Measurements from ENCODE around the gene NR2F1-AS1. TPM values are rescaled to one million over a fixed set of nuclear protein-coding genes. Genes with fewer than 3 reads are reported as not detected.

Gene NR2F1-AS1
- total and polyA plus RNA-seq, 2 of the 4 experiments (the other 2 are of a cell fraction): 12.5 to 12.8 TPM

GRCh38 chr5:93586736-93587596, 5.9 kb upstream of the NR2F1-AS1 start:
- ChIA-PET POLR2A (ENCODE audit: unreplicated experiment) (interaction anchor here (0.5 to 2.6 kb wide), 8 partner anchors 9 to 732 kb away, joined by 3 to 20 read pairs (median 10); no protein-coding TSS in a partner anchor), CTCF (interaction anchor here (0.7 to 0.8 kb wide), 2 partner anchors 8 to 25 kb away, joined by 3 read pairs; no protein-coding TSS in a partner anchor)
- TF ChIP-seq MAZ (IDR thresholded peaks at IDR 0.05; ENCODE audit: borderline replicate concordance, low read depth, low read length): no peak
- TF ChIP-seq NFE2L2 (IDR thresholded peaks at IDR 0.05; ENCODE audit: low read depth, low read length): no peak
- TF ChIP-seq, protein P1, sequence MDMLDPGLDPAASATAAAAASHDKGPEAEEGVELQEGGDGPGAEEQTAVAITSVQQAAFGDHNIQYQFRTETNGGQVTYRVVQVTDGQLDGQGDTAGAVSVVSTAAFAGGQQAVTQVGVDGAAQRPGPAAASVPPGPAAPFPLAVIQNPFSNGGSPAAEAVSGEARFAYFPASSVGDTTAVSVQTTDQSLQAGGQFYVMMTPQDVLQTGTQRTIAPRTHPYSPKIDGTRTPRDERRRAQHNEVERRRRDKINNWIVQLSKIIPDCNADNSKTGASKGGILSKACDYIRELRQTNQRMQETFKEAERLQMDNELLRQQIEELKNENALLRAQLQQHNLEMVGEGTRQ (IDR thresholded peaks at IDR 0.05; ENCODE audit: low read depth, low read length): no peak
- TF ChIP-seq SMC3 (IDR thresholded peaks at IDR 0.05; ENCODE audit: low read depth, low read length): no peak
- TF ChIP-seq FOS (IDR thresholded peaks at IDR 0.05; ENCODE audit: low read depth, low read length): no peak
- no peak for TF ChIP-seq RAD21 (IDR thresholded peaks at IDR 0.05; ENCODE audit: low read length)
- TF ChIP-seq RCOR1 (IDR thresholded peaks at IDR 0.05; ENCODE audit: insufficient replicate concordance, low read length): no peak
- intact Hi-C loops (cut with micrococcal nuclease) (loop anchor here (5.0 to 10.0 kb wide), 4 partner anchors 518 to 1265 kb away; no protein-coding TSS in a partner anchor), dilution Hi-C loops (cut with HindIII; ENCODE audit: low sequenced_read_pairs, unreplicated experiment) (no loop called here), in situ Hi-C loops (cut with MboI; ENCODE audit: low sequenced_read_pairs) (loop anchor here (10.0 to 25.0 kb wide), 4 partner anchors 328 to 1275 kb away; no protein-coding TSS in a partner anchor)
- peaks cover 13% of the 10 kb centered on the region for H3K4me1 ChIP-seq (ENCODE audit: control insufficient read depth, insufficient read depth, low read length)
- peak overlapping the region; percentile 93 for H2AK9ac ChIP-seq (replicated peaks; ENCODE audit: low read depth, low read length, poor library complexity)
- BruUV-seq (replicated peaks): no TSS peak
- no peaks in the 10 kb centered on the region for H3K27me3 ChIP-seq (ENCODE audit: control insufficient read depth, insufficient read depth, low read length)
- H3K18ac ChIP-seq (ENCODE audit: low read depth, low read length): peak overlapping the region; percentile 78
- ATAC-seq (ENCODE audit: low read depth) (no peak), DNase-seq (peak; percentile 60)
- WGBS, 2 experiments (ENCODE audit: extremely low coverage in 2 of 2, insufficient read length in 1 of 2): no CpG with 5 or more reads among the region's 11 CpGs
- no peak overlapping the region; the same call in 2 of the 3 replicates for H2BK15ac ChIP-seq (ENCODE audit: low read depth, low read length)
- peak overlapping the region; percentile 89 for H4K91ac ChIP-seq (ENCODE audit: insufficient read depth, low read depth, low read length)
- peak overlapping the region; percentile 100 for H3K9ac ChIP-seq (ENCODE audit: low read depth, low read length)
- H3K79me1 ChIP-seq (ENCODE audit: low read depth in 1 of 2, low read length in 2 of 2): peaks cover 0 to 10% of the 10 kb centered on the region in 2 experiments; a peak in 2 of 4 replicates
- H2BK20ac ChIP-seq (ENCODE audit: low read depth, low read length): no peak overlapping the region
- no peaks in the 10 kb centered on the region for H3K9me3 ChIP-seq (ENCODE audit: control insufficient read depth, insufficient read depth, low read length)
- peak overlapping the region; percentile 99 for H3K4me3 ChIP-seq (ENCODE audit: insufficient read depth, low read depth, low read length)
- peak overlapping the region; percentile 99 for H3K27ac ChIP-seq (ENCODE audit: insufficient read depth, low read length)
- peak overlapping the region; percentile 88 for H3K4me2 ChIP-seq (ENCODE audit: low read depth, low read length)
- H3K36me3 ChIP-seq (ENCODE audit: control insufficient read depth, insufficient read depth, low read length): peaks cover 40% of the 10 kb centered on the region
- peak overlapping the region; percentile 1; the same call in 1 of the 2 replicates for H4K5ac ChIP-seq (ENCODE audit: low read depth, low read length)
- H3K23ac ChIP-seq (ENCODE audit: low read depth, low read length): peak overlapping the region; percentile 98
- H2AK5ac ChIP-seq (ENCODE audit: low read depth, low read length): peak overlapping the region; percentile 91; the same call in 1 of the 2 replicates
- peaks cover 3% of the 10 kb centered on the region; the same call in 1 of the 2 replicates for H3K9me1 ChIP-seq (ENCODE audit: insufficient read depth, low read length)
- peak overlapping the region; percentile 27 for H2AFZ ChIP-seq (replicated peaks; ENCODE audit: low read length, poor library complexity)
- peak overlapping the region; percentile 97 for H3K4ac ChIP-seq (ENCODE audit: low read depth, low read length)
- peak overlapping the region; percentile 71 to 90; a peak in 3 of 4 replicates for H4K8ac ChIP-seq (ENCODE audit: low read depth in 2 of 2, low read length in 2 of 2)
- peak overlapping the region; percentile 85 for H3K14ac ChIP-seq (replicated peaks; ENCODE audit: low read depth, low read length)
- H3K56ac ChIP-seq (ENCODE audit: extremely low read depth, insufficient read depth, low read length): peak overlapping the region; percentile 88; the same call in 1 of the 2 replicates
- peak overlapping the region; percentile 84 for H2BK120ac ChIP-seq (ENCODE audit: low read depth, low read length)
- H4K20me1 ChIP-seq (ENCODE audit: insufficient read depth, low read length): peaks cover 11% of the 10 kb centered on the region
- peak overlapping the region; percentile 99 for H2BK5ac ChIP-seq (ENCODE audit: low read depth, low read length, poor library complexity, severe bottlenecking)

Data from IMR-90 (cell line).